Panc1 (cell line): ENCODE data around the gene TFF1. TPM values are rescaled to one million over a fixed set of nuclear protein-coding genes. Genes with fewer than 3 reads are reported as not detected.

Experiments used
- ATAC-seq: fragments of 200-7000 bp; cut with Tn5 transposase; 2 replicates; pipeline ENCODE4 v1.9.1; 2020; ENCODE audit warnings: mild to moderate bottlenecking, moderate library complexity
- BruUV-seq: library from RNA; stranded (reverse); fragments of 400-500 nt; replicated peaks from 2 replicates; lab custom pipeline; 2021; lab: Mats Ljungman, UMichigan
- CTCF ChIA-PET: fragments of 300-600 bp; sonication (Branson Sonifier 250); formaldehyde crosslinking; loops from one replicate; lab custom pipeline; 2022; ENCODE audit warnings: antibody characterized with exemption; lab: Charles Lee
- POLR2A ChIA-PET: fragments of 300-600 bp; sonication (Branson Sonifier 250); formaldehyde crosslinking; loops from one replicate; lab custom pipeline; 2022; ENCODE audit warnings: antibody characterized with exemption; lab: Charles Lee
- DNase-seq: peaks from one replicate; pipeline ENCODE4 v3.0.0-alpha.2; 2010; ENCODE audit warnings: low read depth, low spot score
- H3K27ac ChIP-seq: 2 replicates; pipeline ENCODE4 v1.5.1; 2011; ENCODE audit warnings: mild to moderate bottlenecking, low read length, inconsistent platforms
- H3K27me3 ChIP-seq: fragments of 200-500 bp; sonication (Bioruptor generic); 2 replicates; pipeline ENCODE4 v1.6.0; 2014; ENCODE audit warnings: low read length, inconsistent platforms; ENCODE audit not compliant: control insufficient read depth, insufficient read depth
- H3K36me3 ChIP-seq: fragments of 200-500 bp; sonication (Bioruptor generic); 2 replicates; pipeline ENCODE4 v1.5.1; 2014; ENCODE audit warnings: inconsistent platforms, mild to moderate bottlenecking, low read length, moderate library complexity; ENCODE audit not compliant: control insufficient read depth, insufficient read depth
- H3K4me1 ChIP-seq: 2 replicates; pipeline ENCODE4 v1.5.1; 2011; ENCODE audit warnings: inconsistent platforms, mild to moderate bottlenecking, low read length, moderate library complexity; ENCODE audit not compliant: control insufficient read depth, insufficient read depth
- H3K4me3 ChIP-seq, 2 experiments: 2 replicates each; pipeline ENCODE4 v1.5.1; 2011 to 2012; ENCODE audit warnings: low read depth in 2 of 2, low read length in 2 of 2, mild to moderate bottlenecking in 2 of 2, inconsistent platforms in 1 of 2, moderate library complexity in 1 of 2
- H3K9me3 ChIP-seq: fragments of 200-500 bp; sonication (Bioruptor generic); 2 replicates; pipeline ENCODE4 v1.5.1; 2014; ENCODE audit warnings: low read depth, mild to moderate bottlenecking, inconsistent platforms, low read length, moderate library complexity; ENCODE audit not compliant: control insufficient read depth, insufficient read depth
- CTCF ChIP-seq: fragments of 450-650 bp; IDR thresholded peaks from 2 replicates; pipeline ENCODE4 v1.5.1; 2017; ENCODE audit warnings: mild to moderate bottlenecking
- POLR2AphosphoS5 ChIP-seq: IDR thresholded peaks from 2 replicates; pipeline ENCODE4 v1.6.1; 2012; ENCODE audit warnings: mild to moderate bottlenecking, low read depth, low read length, moderate library complexity
- REST ChIP-seq, 2 experiments: IDR thresholded peaks; 2 replicates each; pipeline ENCODE4 v1.6.1; 2011 to 2012; ENCODE audit warnings: low read depth in 2 of 2, control low read depth in 1 of 2, low read length in 1 of 2, mild to moderate bottlenecking in 1 of 2, moderate library complexity in 1 of 2; ENCODE audit not compliant: insufficient read depth in 1 of 2
- SIN3A ChIP-seq: IDR thresholded peaks from 2 replicates; pipeline ENCODE4 v1.6.1; 2012; ENCODE audit warnings: low read depth, mild to moderate bottlenecking, low read length, moderate library complexity, borderline replicate concordance; ENCODE audit not compliant: insufficient read depth
- TCF7L2 ChIP-seq: IDR thresholded peaks from 2 replicates; pipeline ENCODE4 v1.6.1; 2011; ENCODE audit warnings: mild to moderate bottlenecking, low read depth, low read length, inconsistent platforms
- in situ Hi-C: cut with HindIII; loops from 2 replicates; pipeline ENCODE4 v1.10.0; 2016; ENCODE audit warnings: low sequenced_read_pairs, low pct_unique_long_range_greater_than_20kb
- intact Hi-C: fragments of 100-400 bp; cut with micrococcal nuclease; formaldehyde crosslinking; loops from one replicate; pipeline ENCODE4 v1.10.0; 2022; ENCODE audit not compliant: unreplicated experiment
- total RNA-seq: library from RNA; stranded (reverse); gene quantifications from one replicate; pipeline ENCODE4 v1.2.1, GENCODE V29; 2021; ENCODE audit not compliant: unreplicated experiment

The TFF1 gene
- total RNA-seq, 1 experiment from 2014 or later, result 0.36 TPM

- BruUV-seq, result no TSS peak
- no peak for TF ChIP-seq CTCF
- no peak for TF ChIP-seq TCF7L2
- TF ChIP-seq REST (IDR thresholded peaks at IDR 0.05; ENCODE audit: insufficient read depth in 1 of 2, low read depth in 2 of 2, low read length in 1 of 2), result no peak
- no peak for TF ChIP-seq POLR2AphosphoS5
- TF ChIP-seq SIN3A, result no peak
- ATAC-seq (no peak), DNase-seq (no peak)
- no peaks in the 10 kb centered on the region for H3K27me3 ChIP-seq
- in situ Hi-C loops, result no loop called here
- no peaks in the 10 kb centered on the region for H3K9me3 ChIP-seq
- CTCF ChIA-PET, result no interaction called here
- intact Hi-C loops, result no loop called here
- H3K36me3 ChIP-seq, result no peaks in the 10 kb centered on the region
- H3K4me3 ChIP-seq, result no peak overlapping the region
- no peak overlapping the region; the same call in 1 of the 2 replicates for H3K27ac ChIP-seq
- H3K4me1 ChIP-seq, result peaks cover 26% of the 10 kb centered on the region
- POLR2A ChIA-PET, result no interaction called here
These were observed 49.0 kb downstream of the TFF1 start for GRCh38 chr21:42317341-42317741.

- Histone ChIP-seq H3K27me3 (no peaks in the 10 kb centered on the region), H3K36me3 (no peaks in the 10 kb centered on the region), H3K4me3 (no peak overlapping the region), H3K9me3 (no peaks in the 10 kb centered on the region), H3K27ac (no peak overlapping the region; the same call in 1 of the 2 replicates), H3K4me1 (peaks cover 30% of the 10 kb centered on the region)
- no peak for TF ChIP-seq TCF7L2
- TF ChIP-seq REST (IDR thresholded peaks at IDR 0.05; ENCODE audit: insufficient read depth in 1 of 2, low read depth in 2 of 2, low read length in 1 of 2), result no peak
- no peak for TF ChIP-seq SIN3A
- TF ChIP-seq CTCF, result no peak
- no peak for TF ChIP-seq POLR2AphosphoS5
- no peak for DNase-seq
- CTCF ChIA-PET, result no interaction called here
- no TSS peak for BruUV-seq
- intact Hi-C loops, result no loop called here
- no peak for ATAC-seq
- in situ Hi-C loops, result no loop called here
- POLR2A ChIA-PET, result no interaction called here
These were observed 49.4 kb downstream of the TFF1 start for GRCh38 chr21:42316891-42317290.
